Stimulated activated CD8-positive, alpha-beta memory T cell treated with anti-CD3 and anti-CD28 coated beads, Interleukin-7, amount 100 ng/mL, for 4 hours (primary cell): ENCODE results near the gene ARF5.

Experiments used
- DNase-seq, 2 donors: peaks; one replicate each; pipeline ENCODE4 v3.0.0-alpha.2; 2020; ENCODE audit warnings: low read depth in 2 of 2

The ARF5 gene

DNA sequence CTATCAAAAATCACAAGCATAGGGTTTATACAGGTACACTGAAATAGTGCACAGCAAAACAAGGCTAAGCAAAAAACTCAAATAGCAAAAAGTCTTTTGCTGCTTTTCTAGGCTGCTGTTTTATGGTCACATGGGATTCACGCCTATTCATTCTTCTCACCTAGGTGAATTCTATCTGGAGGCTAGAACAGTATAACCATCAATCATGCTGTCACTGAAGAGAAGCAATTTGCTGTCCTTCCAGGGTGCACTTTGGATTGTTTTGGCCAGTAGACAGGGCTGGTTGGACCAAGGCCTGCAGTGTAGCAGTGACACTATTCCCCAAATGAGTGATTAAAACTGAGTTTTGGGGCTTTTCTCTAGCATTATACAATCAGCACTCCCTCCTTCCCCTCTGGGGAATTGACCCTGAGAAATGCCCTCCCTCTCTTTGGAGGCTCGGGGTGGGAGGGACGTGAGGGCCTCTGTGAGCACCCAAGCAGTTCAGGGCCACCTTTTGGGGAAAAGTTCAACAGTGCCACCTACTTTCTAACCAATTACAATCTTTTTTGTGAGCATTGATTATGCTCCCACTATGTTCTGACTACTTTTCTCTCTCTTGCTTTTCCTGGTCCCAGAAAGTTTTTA lies 47.6 kb downstream of the ARF5 start:
- DNase-seq, result no peak

GRCh38 chr7:127638197-127638596 lies 50.0 kb downstream of the ARF5 start:
- no peak for DNase-seq
